NCI-H748 treated with DMSO at 0.1 percent for 48 hours (cell line): ENCODE measurements around the gene IL36RN.

Source experiments
- DNase-seq: peaks from one replicate; lab custom pipeline; 2025; lab: John Stamatoyannopoulos, UW

IL36RN gene

GRCh38 chr2:113058998-113059960 is at the start of gene IL36RN:
TSS of gene IL36RN (plus strand) at chr2:113059198. CDS start at chr2:113059439, 241 bp downstream.
- DNase-seq, result no peak

GRCh38 chr2:113009622-113010021 is 49.4 kb upstream of the IL36RN start:
- no peak for DNase-seq

GRCh38 chr2:113010088-113010487 is 48.9 kb upstream of the IL36RN start:
- DNase-seq, result no peak

- DNase-seq, result no peak
These were observed 47.9 kb upstream of the IL36RN start for GRCh38 chr2:113011108-113011507.

GRCh38 chr2:113012436-113013335 is 46.3 kb upstream of the IL36RN start:
- no peak for DNase-seq

- DNase-seq, result no peak
These were observed 45.7 kb upstream of the IL36RN start for GRCh38 chr2:113013336-113013661.

- no peak for DNase-seq
These were observed 44.9 kb upstream of the IL36RN start for GRCh38 chr2:113014067-113014466.

GRCh38 chr2:113015042-113015441 is 44.0 kb upstream of the IL36RN start:
- no peak for DNase-seq

GRCh38 chr2:113015655-113016054 is 43.3 kb upstream of the IL36RN start:
- DNase-seq, result no peak

- DNase-seq, result no peak
These were observed 40.5 kb upstream of the IL36RN start for GRCh38 chr2:113018509-113018908.

GRCh38 chr2:113021312-113021711 is 37.7 kb upstream of the IL36RN start:
- no peak for DNase-seq

- no peak for DNase-seq
These were observed 34.2 kb upstream of the IL36RN start for GRCh38 chr2:113024764-113025163.

GRCh38 chr2:113025737-113026136 is 33.3 kb upstream of the IL36RN start:
- no peak for DNase-seq

GRCh38 chr2:113027691-113028090 is 31.3 kb upstream of the IL36RN start:
- DNase-seq, result no peak

GRCh38 chr2:113028112-113028511 is 30.9 kb upstream of the IL36RN start:
- DNase-seq, result no peak

- no peak for DNase-seq
These were observed 26.3 kb upstream of the IL36RN start for GRCh38 chr2:113032737-113033136.

GRCh38 chr2:113034016-113034415 is 25.0 kb upstream of the IL36RN start:
- DNase-seq, result no peak

GRCh38 chr2:113036763-113037162 is 22.2 kb upstream of the IL36RN start:
- DNase-seq, result no peak

GRCh38 chr2:113038291-113038690 is 20.7 kb upstream of the IL36RN start:
- DNase-seq, result no peak

- no peak for DNase-seq
These were observed 19.8 kb upstream of the IL36RN start for GRCh38 chr2:113039158-113039557.

GRCh38 chr2:113039719-113040118 is 19.3 kb upstream of the IL36RN start:
- no peak for DNase-seq

GRCh38 chr2:113041871-113042270 is 17.1 kb upstream of the IL36RN start:
- no peak for DNase-seq

- DNase-seq, result no peak
These were observed 12.5 kb upstream of the IL36RN start for GRCh38 chr2:113046465-113046864.
